Activated naive CD8-positive, alpha-beta T cell (primary cell): Measurements from ENCODE around the gene ABCC3.

Source experiments
- H3K27ac Mint-ChIP-seq: one replicate; pipeline ENCODE4 v1.8.0; 2021; ENCODE audit warnings: mixed read lengths
- H3K27me3 Mint-ChIP-seq: one replicate; pipeline ENCODE4 v1.8.0; 2021; ENCODE audit warnings: mixed read lengths
- H3K36me3 Mint-ChIP-seq: one replicate; pipeline ENCODE4 v1.8.0; 2021; ENCODE audit warnings: mixed read lengths
- H3K4me1 Mint-ChIP-seq: one replicate; pipeline ENCODE4 v1.8.0; 2021; ENCODE audit warnings: low read depth, mixed read lengths
- H3K4me3 Mint-ChIP-seq: one replicate; pipeline ENCODE4 v1.8.0; 2021; ENCODE audit warnings: mild to moderate bottlenecking, mixed read lengths
- H3K9me3 Mint-ChIP-seq: one replicate; pipeline ENCODE4 v1.8.0; 2021; ENCODE audit warnings: low read depth, mixed read lengths

ABCC3 gene, protein sequence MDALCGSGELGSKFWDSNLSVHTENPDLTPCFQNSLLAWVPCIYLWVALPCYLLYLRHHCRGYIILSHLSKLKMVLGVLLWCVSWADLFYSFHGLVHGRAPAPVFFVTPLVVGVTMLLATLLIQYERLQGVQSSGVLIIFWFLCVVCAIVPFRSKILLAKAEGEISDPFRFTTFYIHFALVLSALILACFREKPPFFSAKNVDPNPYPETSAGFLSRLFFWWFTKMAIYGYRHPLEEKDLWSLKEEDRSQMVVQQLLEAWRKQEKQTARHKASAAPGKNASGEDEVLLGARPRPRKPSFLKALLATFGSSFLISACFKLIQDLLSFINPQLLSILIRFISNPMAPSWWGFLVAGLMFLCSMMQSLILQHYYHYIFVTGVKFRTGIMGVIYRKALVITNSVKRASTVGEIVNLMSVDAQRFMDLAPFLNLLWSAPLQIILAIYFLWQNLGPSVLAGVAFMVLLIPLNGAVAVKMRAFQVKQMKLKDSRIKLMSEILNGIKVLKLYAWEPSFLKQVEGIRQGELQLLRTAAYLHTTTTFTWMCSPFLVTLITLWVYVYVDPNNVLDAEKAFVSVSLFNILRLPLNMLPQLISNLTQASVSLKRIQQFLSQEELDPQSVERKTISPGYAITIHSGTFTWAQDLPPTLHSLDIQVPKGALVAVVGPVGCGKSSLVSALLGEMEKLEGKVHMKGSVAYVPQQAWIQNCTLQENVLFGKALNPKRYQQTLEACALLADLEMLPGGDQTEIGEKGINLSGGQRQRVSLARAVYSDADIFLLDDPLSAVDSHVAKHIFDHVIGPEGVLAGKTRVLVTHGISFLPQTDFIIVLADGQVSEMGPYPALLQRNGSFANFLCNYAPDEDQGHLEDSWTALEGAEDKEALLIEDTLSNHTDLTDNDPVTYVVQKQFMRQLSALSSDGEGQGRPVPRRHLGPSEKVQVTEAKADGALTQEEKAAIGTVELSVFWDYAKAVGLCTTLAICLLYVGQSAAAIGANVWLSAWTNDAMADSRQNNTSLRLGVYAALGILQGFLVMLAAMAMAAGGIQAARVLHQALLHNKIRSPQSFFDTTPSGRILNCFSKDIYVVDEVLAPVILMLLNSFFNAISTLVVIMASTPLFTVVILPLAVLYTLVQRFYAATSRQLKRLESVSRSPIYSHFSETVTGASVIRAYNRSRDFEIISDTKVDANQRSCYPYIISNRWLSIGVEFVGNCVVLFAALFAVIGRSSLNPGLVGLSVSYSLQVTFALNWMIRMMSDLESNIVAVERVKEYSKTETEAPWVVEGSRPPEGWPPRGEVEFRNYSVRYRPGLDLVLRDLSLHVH (N-terminal part only)

DNA sequence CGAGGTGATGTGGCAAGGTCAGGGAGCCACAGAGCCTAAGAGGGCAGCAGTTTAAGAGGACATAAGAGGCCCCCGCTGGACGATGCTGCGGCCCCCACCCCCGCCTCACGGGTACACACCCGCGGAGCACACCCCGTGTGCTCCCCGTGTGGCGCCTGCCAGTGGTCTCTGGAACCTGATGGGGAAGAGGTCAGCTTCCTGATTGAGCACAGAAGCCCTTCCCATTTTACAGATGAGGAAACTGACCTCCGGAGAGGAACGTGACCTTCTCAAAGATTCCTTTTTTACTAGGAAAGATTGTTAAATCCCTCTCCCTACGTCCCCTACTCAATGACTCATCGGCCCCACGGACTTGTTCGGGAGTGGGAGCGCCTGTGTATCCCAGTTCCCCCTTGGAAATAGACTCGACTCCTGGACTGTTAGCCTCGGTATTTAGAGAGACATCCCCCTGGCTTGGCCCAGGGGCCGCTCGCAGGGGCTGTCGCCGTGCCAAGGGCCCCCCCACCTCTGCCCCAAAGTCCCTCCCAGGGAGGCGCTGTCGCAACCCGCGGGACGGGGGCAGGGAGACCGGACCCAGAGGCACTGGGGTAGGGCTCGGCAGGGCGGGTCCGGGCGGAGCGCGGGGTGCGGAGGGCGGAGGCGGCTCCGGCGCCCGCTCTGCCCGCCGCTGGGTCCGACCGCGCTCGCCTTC lies at the start of gene ABCC3:
Gene ABCC3, plus strand, starts transcription at position 658 of the 691 bp plus-strand sequence. CDS start 56 bp downstream, outside the sequence.
- Mint-ChIP-seq H3K27me3 (peaks cover 42% of the 10 kb centered on the region), H3K9me3 (no peaks in the 10 kb centered on the region), H3K4me3 (peak within 1 kb of the TSS; percentile 33), H3K27ac (no peak within 1 kb of the TSS), H3K4me1 (no peaks in the 10 kb centered on the region), H3K36me3 (no peaks in the 10 kb centered on the region)

DNA sequence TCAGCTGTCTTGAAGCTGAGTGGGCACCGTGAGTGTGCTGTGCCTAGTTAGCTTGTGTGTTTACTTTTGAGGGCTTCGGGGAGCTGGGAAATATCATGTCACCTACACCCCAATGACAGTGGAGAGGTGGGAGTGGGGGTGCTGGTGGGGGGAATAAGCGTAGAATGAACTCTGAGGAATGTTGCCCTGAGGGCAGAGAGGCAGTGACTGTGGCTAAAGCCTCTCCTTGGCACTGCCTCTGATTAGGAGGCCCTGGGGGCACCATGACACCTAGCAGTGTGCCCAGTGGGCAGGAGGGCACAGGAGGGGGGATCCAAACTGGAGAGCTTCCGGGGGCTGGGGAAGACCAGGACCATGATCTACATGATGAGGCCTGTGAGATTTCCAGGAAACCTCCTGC lies 49.3 kb upstream of the ABCC3 start:
- no peak overlapping the region for H3K4me3 Mint-ChIP-seq
- H3K9me3 Mint-ChIP-seq = no peaks in the 10 kb centered on the region
- H3K27me3 Mint-ChIP-seq = peaks cover 2% of the 10 kb centered on the region
- no peak overlapping the region for H3K27ac Mint-ChIP-seq
- no peaks in the 10 kb centered on the region for H3K4me1 Mint-ChIP-seq
- no peaks in the 10 kb centered on the region for H3K36me3 Mint-ChIP-seq

DNA sequence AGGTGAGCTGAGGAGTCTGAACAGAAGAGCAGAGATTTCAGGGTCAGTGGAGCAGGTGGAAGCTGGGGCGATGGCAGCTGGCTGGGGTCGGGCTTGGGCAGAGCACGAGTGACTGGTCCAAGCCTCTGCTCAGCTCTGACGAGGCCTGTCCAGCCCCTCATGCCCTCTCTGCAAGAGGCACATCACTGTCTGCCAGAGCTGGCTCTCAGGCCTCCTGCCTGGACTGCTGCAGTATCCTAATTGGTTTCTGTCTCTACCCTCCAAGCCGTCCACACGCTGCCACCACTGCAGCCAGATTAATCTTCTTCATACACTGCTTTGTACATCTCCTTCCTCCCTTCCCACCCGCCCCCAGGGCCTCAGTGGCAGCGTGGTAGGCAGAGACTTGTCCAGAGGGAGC lies 48.8 kb upstream of the ABCC3 start:
- Mint-ChIP-seq H3K36me3 (no peaks in the 10 kb centered on the region), H3K4me1 (no peaks in the 10 kb centered on the region), H3K4me3 (no peak overlapping the region), H3K27ac (no peak overlapping the region), H3K27me3 (peaks cover 2% of the 10 kb centered on the region), H3K9me3 (no peaks in the 10 kb centered on the region)

DNA sequence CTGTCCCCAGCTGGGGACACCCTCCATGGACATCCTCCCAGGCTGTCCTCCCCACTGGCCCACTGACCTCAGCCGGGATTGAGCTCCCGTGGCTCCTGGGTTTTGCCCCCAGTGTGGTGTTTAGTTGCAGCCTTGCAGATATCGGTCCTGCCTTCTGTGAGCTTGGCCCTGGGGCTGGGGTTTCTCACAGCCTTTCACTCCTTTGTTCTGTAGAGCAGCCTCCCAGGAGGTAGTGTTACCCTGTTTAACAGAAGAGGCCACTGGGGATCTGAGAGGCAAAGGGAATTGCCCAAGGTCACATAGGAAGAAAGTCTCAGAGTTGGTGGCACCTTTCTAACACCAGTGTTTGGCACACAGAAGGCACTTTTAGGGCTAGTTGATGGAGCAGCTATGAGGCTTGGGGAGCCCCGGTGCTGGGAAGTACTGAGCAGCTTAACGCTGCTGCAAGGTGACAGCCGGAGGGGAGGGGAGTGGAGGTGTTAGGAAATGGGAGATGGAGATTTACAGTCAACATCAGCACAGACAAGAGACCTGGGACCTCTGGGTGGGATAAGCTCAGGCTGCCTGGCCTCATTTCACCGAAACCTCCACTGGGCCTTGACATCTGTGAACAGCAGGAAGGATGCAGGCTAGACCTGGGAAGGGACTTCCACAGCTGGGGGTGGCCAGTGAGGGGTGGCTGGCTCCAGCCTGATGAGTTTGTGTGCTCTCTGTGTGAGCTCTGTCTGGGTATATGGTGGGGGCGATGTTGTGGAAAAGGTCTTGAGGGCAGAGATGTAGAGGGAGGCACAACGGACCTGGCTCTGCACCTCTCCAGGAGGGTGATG lies 48.0 kb upstream of the ABCC3 start:
- Mint-ChIP-seq H3K27ac (no peak overlapping the region), H3K4me3 (no peak overlapping the region), H3K9me3 (no peaks in the 10 kb centered on the region), H3K4me1 (no peaks in the 10 kb centered on the region), H3K36me3 (no peaks in the 10 kb centered on the region), H3K27me3 (no peaks in the 10 kb centered on the region)

DNA sequence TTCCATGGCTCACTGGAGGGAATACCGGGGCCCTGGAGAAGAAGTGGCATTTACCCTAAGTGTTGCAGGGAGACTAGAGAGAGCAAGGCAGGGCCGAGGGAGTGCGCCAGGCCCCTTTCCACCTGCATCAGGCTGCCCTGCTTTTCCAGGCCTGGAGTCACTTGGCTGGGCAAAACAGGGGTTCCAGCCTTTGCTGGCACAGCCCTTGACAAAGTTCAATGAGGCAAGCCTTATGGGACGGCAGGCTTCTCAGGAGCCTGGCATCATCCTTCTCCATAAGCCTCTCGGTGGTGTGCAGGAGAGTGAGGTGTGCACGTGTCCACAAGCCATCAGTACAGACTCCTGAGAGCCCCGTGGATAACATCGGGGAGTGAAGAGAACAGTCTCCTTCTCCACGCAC lies 47.1 kb upstream of the ABCC3 start:
- Mint-ChIP-seq H3K27me3 (no peaks in the 10 kb centered on the region), H3K36me3 (no peaks in the 10 kb centered on the region), H3K4me1 (no peaks in the 10 kb centered on the region), H3K9me3 (no peaks in the 10 kb centered on the region), H3K4me3 (no peak overlapping the region), H3K27ac (no peak overlapping the region)

DNA sequence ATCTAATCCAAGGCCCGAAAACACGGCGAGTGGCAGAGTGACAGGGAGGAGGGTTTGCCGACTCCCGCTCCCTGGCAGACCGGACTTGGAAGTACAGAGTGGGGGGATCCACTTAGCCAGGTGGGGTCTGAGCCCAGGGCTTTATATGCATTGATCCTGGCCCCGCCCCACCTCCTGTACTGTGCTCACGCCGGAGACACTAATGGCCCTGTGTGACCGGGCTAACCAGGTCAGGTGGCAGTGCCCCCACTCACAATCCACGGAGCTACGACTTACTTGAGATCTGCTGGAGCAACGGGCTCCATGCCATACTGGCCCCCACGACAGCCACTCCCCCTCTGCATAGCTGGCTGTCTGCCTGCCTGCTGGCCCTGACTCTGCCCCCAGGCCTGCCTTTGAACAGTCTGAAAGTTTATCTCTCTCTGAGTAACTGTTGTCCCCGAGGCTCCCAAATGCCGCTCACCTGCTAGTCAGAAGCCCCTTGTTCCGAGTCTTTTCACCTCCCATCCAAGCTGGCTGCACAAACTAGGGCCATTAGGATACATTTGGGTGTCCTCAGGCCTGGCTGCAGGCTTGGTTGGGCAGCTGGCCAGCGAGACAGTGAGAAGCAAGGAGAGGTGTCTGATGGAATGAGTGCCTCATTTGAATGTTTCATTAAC lies 46.2 kb upstream of the ABCC3 start:
- Mint-ChIP-seq H3K36me3 (no peaks in the 10 kb centered on the region), H3K27me3 (no peaks in the 10 kb centered on the region), H3K9me3 (no peaks in the 10 kb centered on the region), H3K27ac (no peak overlapping the region), H3K4me1 (no peaks in the 10 kb centered on the region), H3K4me3 (no peak overlapping the region)

DNA sequence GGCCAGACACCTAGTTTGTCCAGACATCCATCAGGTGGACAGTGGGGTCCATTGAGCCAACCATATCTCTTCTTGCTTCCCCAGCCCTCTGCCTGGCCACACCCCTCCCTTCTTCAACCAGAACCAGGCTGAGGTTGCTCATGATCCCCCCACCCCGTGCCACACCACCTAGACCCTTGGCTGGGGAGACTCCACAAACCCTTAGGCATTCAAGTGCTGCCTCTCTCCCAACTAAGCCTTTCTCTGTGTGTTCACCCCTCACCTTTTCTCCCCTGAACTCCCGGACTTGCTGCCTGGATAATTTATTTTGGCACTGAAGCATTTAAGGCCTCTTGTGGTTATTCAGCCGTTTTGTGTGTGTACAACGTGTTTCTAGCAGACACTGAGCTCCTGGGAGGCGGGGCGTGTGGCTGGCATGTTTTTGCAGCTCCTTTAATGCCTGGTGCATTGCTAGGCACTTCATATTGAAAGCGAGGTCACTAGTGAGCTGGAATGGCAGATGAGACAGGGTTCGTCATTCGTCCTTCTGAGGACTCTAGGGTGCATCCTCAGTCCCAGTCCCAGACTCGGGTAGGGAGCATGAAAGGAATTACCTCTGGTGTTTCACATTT lies 45.5 kb upstream of the ABCC3 start:
- Mint-ChIP-seq H3K4me3 (no peak overlapping the region), H3K4me1 (no peaks in the 10 kb centered on the region), H3K27me3 (no peaks in the 10 kb centered on the region), H3K27ac (no peak overlapping the region), H3K9me3 (no peaks in the 10 kb centered on the region), H3K36me3 (no peaks in the 10 kb centered on the region)

DNA sequence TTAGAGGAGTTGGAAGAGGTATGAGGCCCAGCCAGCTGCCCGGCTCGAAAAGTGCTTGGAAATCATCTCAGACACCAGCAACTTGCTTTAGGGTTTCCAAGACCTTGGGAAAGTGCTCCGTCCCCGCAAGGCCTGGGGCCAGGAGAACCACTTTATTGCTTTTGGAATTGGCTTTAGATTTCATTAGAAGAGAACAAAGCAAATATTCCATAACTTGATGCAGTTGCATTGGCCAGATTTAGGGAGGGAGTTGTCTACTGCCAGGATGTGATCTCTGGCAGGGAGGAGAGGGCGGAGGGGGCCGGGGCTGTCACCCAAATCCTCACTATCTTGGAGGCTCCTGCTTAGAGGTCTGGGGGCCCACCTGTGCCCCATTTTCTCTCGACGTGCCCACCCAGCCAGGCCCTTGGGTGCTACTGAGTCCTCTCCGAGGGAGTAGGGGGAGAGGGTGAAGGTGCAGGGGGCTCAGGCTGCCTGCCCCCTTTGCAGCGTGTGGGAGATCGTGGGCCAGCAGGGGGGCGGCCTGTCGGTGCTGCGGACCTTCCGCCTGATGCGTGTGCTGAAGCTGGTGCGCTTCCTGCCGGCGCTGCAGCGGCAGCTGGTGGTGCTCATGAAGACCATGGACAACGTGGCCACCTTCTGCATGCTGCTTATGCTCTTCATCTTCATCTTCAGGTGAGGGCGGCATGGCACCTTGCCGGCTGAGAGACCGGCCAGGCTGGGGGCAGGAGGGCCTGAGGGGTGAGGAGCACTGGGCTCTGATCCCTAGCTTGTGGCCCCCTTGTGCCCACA lies 43.5 kb upstream of the ABCC3 start:
- H3K9me3 Mint-ChIP-seq = no peaks in the 10 kb centered on the region
- H3K27me3 Mint-ChIP-seq = no peaks in the 10 kb centered on the region
- H3K4me1 Mint-ChIP-seq = no peaks in the 10 kb centered on the region
- no peak overlapping the region for H3K27ac Mint-ChIP-seq
- no peak overlapping the region for H3K4me3 Mint-ChIP-seq
- H3K36me3 Mint-ChIP-seq = no peaks in the 10 kb centered on the region

DNA sequence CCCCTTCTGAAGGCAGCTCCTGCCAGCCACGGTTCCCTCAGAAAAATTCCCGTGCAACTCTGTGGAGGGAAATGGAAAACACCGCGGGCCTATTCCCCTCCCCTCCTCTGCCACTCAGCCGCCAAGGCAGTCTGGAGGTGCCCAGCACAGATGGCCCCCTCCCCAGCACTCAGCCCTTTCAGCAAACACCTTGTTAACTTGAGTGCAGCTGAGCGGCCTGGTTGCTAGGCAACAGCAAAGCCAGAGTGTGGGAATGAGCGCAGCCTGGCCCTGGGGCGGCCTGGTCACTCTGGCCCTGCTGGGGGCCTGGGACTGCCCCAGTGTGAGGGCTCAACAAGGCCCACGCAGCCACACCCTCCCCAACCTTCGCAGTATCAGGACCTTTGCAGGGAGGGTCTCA lies 41.4 kb upstream of the ABCC3 start:
- Mint-ChIP-seq H3K4me3 (no peak overlapping the region), H3K4me1 (no peaks in the 10 kb centered on the region), H3K9me3 (no peaks in the 10 kb centered on the region), H3K27ac (no peak overlapping the region), H3K27me3 (no peaks in the 10 kb centered on the region), H3K36me3 (no peaks in the 10 kb centered on the region)

DNA sequence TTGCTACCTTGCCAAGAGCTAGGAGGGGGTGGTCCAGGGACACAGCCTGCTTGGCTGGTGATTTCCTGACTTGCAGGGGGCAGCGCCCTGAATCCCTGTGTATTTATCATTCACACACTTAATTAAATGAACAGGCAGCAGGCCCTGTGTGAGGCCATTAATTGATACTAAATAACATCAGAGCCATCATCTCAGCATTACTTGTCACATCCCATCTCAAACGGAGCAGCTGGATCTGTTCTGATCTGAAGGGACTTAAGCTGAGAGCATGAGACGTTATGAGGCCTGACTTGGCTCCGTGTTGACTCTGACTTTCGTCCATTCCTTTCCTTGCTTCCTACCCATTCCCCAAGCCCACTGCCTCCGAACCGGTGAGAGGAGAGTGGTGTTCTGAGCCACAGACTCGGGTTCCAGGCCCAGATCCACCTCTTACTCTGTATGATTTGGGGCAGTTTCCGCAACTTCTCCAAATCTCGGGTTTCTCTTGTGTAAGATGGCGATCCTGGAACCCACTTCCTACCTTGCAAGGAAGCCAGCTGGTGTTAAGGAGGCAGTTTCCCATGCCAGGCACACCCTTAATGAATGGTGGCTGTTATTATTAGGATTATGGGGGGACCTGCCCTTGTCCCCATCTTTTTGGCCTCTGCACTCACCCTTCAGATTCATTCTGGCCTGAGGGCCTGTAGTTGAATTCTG lies 40.4 kb upstream of the ABCC3 start:
- Mint-ChIP-seq H3K27me3 (no peaks in the 10 kb centered on the region), H3K27ac (no peak overlapping the region), H3K4me3 (no peak overlapping the region)

DNA sequence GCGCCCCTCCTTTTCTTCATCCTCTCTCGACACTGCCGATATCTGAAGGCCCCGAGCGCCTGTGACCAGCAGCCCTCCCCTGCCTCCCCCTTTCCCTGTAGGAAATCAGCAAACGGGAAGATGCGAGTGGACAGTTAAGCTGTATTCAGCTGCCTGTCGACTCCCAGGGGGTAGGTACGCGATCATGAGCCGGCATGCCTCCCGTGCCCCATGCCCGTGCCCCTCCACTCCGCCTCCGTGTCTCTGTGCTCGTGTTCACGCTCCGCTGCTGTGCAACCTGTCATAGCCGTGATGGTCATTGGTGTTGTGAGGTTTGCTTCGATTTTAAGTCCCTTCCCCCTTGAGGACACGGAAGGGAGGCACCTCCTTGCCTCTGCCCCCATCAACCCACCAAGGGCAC lies 39.8 kb upstream of the ABCC3 start:
- Mint-ChIP-seq H3K27me3 (no peaks in the 10 kb centered on the region), H3K27ac (no peak overlapping the region), H3K9me3 (no peaks in the 10 kb centered on the region), H3K36me3 (no peaks in the 10 kb centered on the region), H3K4me3 (no peak overlapping the region), H3K4me1 (no peaks in the 10 kb centered on the region)

More for the DNA sequence above, 40.4 kb upstream of the ABCC3 start:
- Mint-ChIP-seq H3K36me3 (no peaks in the 10 kb centered on the region), H3K4me1 (no peaks in the 10 kb centered on the region), H3K9me3 (no peaks in the 10 kb centered on the region)
